Activated CD8-positive, alpha-beta memory T cell treated with anti-CD3 and anti-CD28 coated beads for 1 hour (primary cell): ENCODE measurements around the gene LYPD4.

Experiments
- DNase-seq, 2 donors: peaks; one replicate each; pipeline ENCODE4 v3.0.0-alpha.2; 2020; ENCODE audit warnings: low read depth in 1 of 2; ENCODE audit errors: extremely low read depth in 1 of 2

The LYPD4 gene

GRCh38 chr19:41853344-41853743, 8.9 kb upstream of the LYPD4 start:
- DNase-seq = no peak

- no peak for DNase-seq
Measured at GRCh38 chr19:41851456-41851855, 7.0 kb upstream of the LYPD4 start.

- DNase-seq = no peak
Measured at GRCh38 chr19:41850381-41850780, 5.9 kb upstream of the LYPD4 start.

GRCh38 chr19:41849067-41849466, 4.6 kb upstream of the LYPD4 start:
- DNase-seq = no peak

- DNase-seq = no peak
Measured at GRCh38 chr19:41848666-41849065, 4.2 kb upstream of the LYPD4 start.

GRCh38 chr19:41847351-41848105, 3.0 kb upstream of the LYPD4 start:
- DNase-seq = no peak

GRCh38 chr19:41845051-41845590, 638 bp upstream of the LYPD4 start:
- no peak for DNase-seq

- no peak for DNase-seq
Measured at GRCh38 chr19:41845001-41845050, 343 bp upstream of the LYPD4 start, which contains the start of gene DMRTC2. Gene DMRTC2, plus strand, starts transcription at chr19:41845042. Its CDS starts 2,387 bp downstream, at chr19:41847429.

- no peak for DNase-seq
Measured at GRCh38 chr19:41843371-41843770, 1.1 kb downstream of the LYPD4 start.

GRCh38 chr19:41839211-41839610, 5.3 kb downstream of the LYPD4 start:
- no peak for DNase-seq

- no peak for DNase-seq
Measured at GRCh38 chr19:41837981-41838708, 6.3 kb downstream of the LYPD4 start.

- peak in 1 of 2 donors; percentile 17 for DNase-seq
Measured at GRCh38 chr19:41821003-41821735, 23.3 kb downstream of the LYPD4 start.

GRCh38 chr19:41816761-41817160, 27.7 kb downstream of the LYPD4 start:
- DNase-seq = no peak

- DNase-seq = no peak
Measured at GRCh38 chr19:41815301-41815700, 29.2 kb downstream of the LYPD4 start.

- DNase-seq = no peak
Measured at GRCh38 chr19:41813911-41814310, 30.6 kb downstream of the LYPD4 start.

- no peak for DNase-seq
Measured at GRCh38 chr19:41811981-41812380, 32.5 kb downstream of the LYPD4 start.

GRCh38 chr19:41811036-41811435, 33.4 kb downstream of the LYPD4 start:
- no peak for DNase-seq

- DNase-seq = no peak
Measured at GRCh38 chr19:41810301-41810700, 34.2 kb downstream of the LYPD4 start.

GRCh38 chr19:41808663-41809566, 35.6 kb downstream of the LYPD4 start:
- no peak for DNase-seq

- no peak for DNase-seq
Measured at GRCh38 chr19:41807176-41807575, 37.3 kb downstream of the LYPD4 start.

GRCh38 chr19:41804336-41804735, 40.1 kb downstream of the LYPD4 start:
- no peak for DNase-seq
